A549 (cell line): Measurements from ENCODE around the gene CEL. TPM values are rescaled to one million over a fixed set of nuclear protein-coding genes. Genes with fewer than 3 reads are reported as not detected.

Source experiments
- ATAC-seq, 2 experiments: fragments of 200-7000 bp in 1 of 2; fragments of >200 bp in 1 of 2; cut with Nextera tagmentation in 1 of 2; cut with Tn5 transposase in 1 of 2; 3 replicates each; pipeline versions ENCODE4 v1.8.0 to v1.9.1; 2018 to 2020; ENCODE audit warnings: mild to moderate bottlenecking in 1 of 2, moderate library complexity in 1 of 2
- CTCF ChIA-PET: fragments of 300-600 bp; sonication (Branson Sonifier 250); formaldehyde crosslinking; extraction: SDS; loops from one replicate; lab custom pipeline; 2021; ENCODE audit warnings: antibody characterized with exemption, inconsistent platforms; lab: Yijun Ruan, JAX
- POLR2A ChIA-PET: fragments of 350-600 bp; formaldehyde crosslinking; extraction: SDS; loops from one replicate; lab custom pipeline; 2021; ENCODE audit warnings: antibody characterized with exemption, inconsistent platforms; lab: Yijun Ruan, JAX
- DNase-seq, 2 experiments: peaks; one replicate each; pipeline versions ENCODE4 v3.0.0 to v3.0.0-alpha.2; 2011 to 2016; ENCODE audit warnings: low read depth in 1 of 2, low spot score in 1 of 2
- FAIRE-seq: peaks from 2 replicates; lab custom pipeline; 2011; peaks lifted over from hg19 to GRCh38; lab: Jason Lieb, UNC
- H3K27ac ChIP-seq, 2 experiments: fragments of >200 bp; sonication (Bioruptor Twin); formaldehyde crosslinking; 3 replicates each; pipeline ENCODE4 v1.5.1; 2016 to 2017
- H3K4me1 ChIP-seq: fragments of >200 bp; sonication (Bioruptor Twin); formaldehyde crosslinking; 3 replicates; pipeline ENCODE4 v1.6.1; 2016
- H3K4me2 ChIP-seq: fragments of >200 bp; sonication (Bioruptor Twin); formaldehyde crosslinking; 3 replicates; pipeline ENCODE4 v1.6.1; 2016
- H3K4me3 ChIP-seq: fragments of >200 bp; sonication (Bioruptor Twin); formaldehyde crosslinking; 3 replicates; pipeline ENCODE4 v1.5.1; 2016
- H3K9me3 ChIP-seq: fragments of >200 bp; sonication (Bioruptor Twin); formaldehyde crosslinking; 3 replicates; pipeline ENCODE4 v1.6.1; 2016
- CEBPB ChIP-seq, 2 experiments: fragments of >200 bp in 1 of 2; sonication (Bioruptor Twin) in 1 of 2; formaldehyde crosslinking in 1 of 2; IDR thresholded peaks; 2 replicates each; pipeline ENCODE4 v1.6.1; 2012 to 2016
- CHD2 ChIP-seq: fragments of 150-350 bp; IDR thresholded peaks from 2 replicates; pipeline ENCODE4 v1.6.1; 2014; ENCODE audit warnings: low read length; ENCODE audit not compliant: partially characterized antibody
- CHD4 ChIP-seq: fragments of 200-600 bp; sonication (generic); IDR thresholded peaks from 2 replicates; pipeline ENCODE4 v1.6.1; 2016; ENCODE audit warnings: antibody characterized with exemption, mild to moderate bottlenecking, borderline replicate concordance
- FOSB ChIP-seq: fragments of 250-450 bp; sonication (Bioruptor Pico); IDR thresholded peaks from 2 replicates; pipeline ENCODE4 v1.5.0; 2020; ENCODE audit warnings: mild to moderate bottlenecking, moderate library complexity
- HEYL ChIP-seq: fragments of 250-450 bp; sonication (Bioruptor Pico); IDR thresholded peaks from 2 replicates; pipeline ENCODE4 v1.8.0; 2021; ENCODE audit warnings: mild to moderate bottlenecking, moderate library complexity
- JUN ChIP-seq, 2 experiments: fragments of >200 bp; sonication (Bioruptor Twin); formaldehyde crosslinking; IDR thresholded peaks; 2 replicates in 1 of 2; 3 replicates in 1 of 2; pipeline ENCODE4 v1.6.1; 2016 to 2017
- KDM1A ChIP-seq: fragments of 200-600 bp; sonication (generic); IDR thresholded peaks from 2 replicates; pipeline ENCODE4 v1.6.1; 2016; ENCODE audit warnings: low read depth, mild to moderate bottlenecking
- NFE2L2 ChIP-seq: fragments of 150-350 bp; conservative IDR thresholded peaks from 2 replicates; pipeline ENCODE4 v1.6.1; 2014; ENCODE audit warnings: low read length
- NPAS2 ChIP-seq: fragments of 250-450 bp; sonication (Bioruptor Pico); IDR thresholded peaks from 2 replicates; pipeline ENCODE4 v1.8.0; 2022; ENCODE audit warnings: mild to moderate bottlenecking, moderate library complexity, borderline replicate concordance
- RFX5 ChIP-seq: fragments of 450-650 bp; IDR thresholded peaks from 2 replicates; pipeline ENCODE4 v1.7.1; 2014; ENCODE audit warnings: antibody characterized with exemption, mild to moderate bottlenecking, moderate library complexity
- RNF2 ChIP-seq: fragments of 200-600 bp; sonication (generic); IDR thresholded peaks from 2 replicates; pipeline ENCODE4 v1.6.1; 2016; ENCODE audit warnings: low read depth, mild to moderate bottlenecking, antibody characterized with exemption, moderate library complexity, borderline replicate concordance
- SREBF2 ChIP-seq: fragments of 450-650 bp; IDR thresholded peaks from 2 replicates; pipeline ENCODE4 v1.6.1; 2014; ENCODE audit warnings: mild to moderate bottlenecking, moderate library complexity
- ZC3H11A ChIP-seq: fragments of 450-650 bp; IDR thresholded peaks from 2 replicates; pipeline ENCODE4 v1.6.1; 2014; ENCODE audit warnings: antibody characterized with exemption, mild to moderate bottlenecking
- ZNF302 ChIP-seq: fragments of 250-450 bp; sonication (Bioruptor Pico); IDR thresholded peaks from 2 replicates; pipeline ENCODE4 v1.9.0; 2021; ENCODE audit warnings: inconsistent platforms, mild to moderate bottlenecking, moderate library complexity
- ZSCAN20 ChIP-seq: fragments of 250-450 bp; sonication (Bioruptor Pico); IDR thresholded peaks from 2 replicates; pipeline ENCODE4 v1.8.0; 2022; ENCODE audit warnings: mild to moderate bottlenecking, moderate library complexity
- WGBS: methylation state at CpG from one replicate; pipeline ENCODE4 v1.1.6; 2017; ENCODE audit errors: missing lambda C conversion rate; 5-methylcytosine and 5-hydroxymethylcytosine counted together
- polyA plus RNA-seq, 4 experiments: library from polyadenylated mRNA; depleted of rRNA in 3 of 4; stranded (reverse); fragments of >200 nt; fragmentation: RNase III in 1 of 4; extraction: RNeasy Plus Mini Kit Qiagen cat#74134 plus additional on column Dnase treatment in 1 of 4; gene quantifications; 2 replicates in 3 of 4; 3 replicates in 1 of 4; pipeline ENCODE4 v1.2.3, GENCODE V29; 2011 to 2017
- TF ChIP-seq, protein P1 (sequence below): fragments of 150-350 bp; IDR thresholded peaks from 2 replicates; pipeline ENCODE4 v1.6.1; 2014; ENCODE audit warnings: low read depth, mild to moderate bottlenecking, low read length
- TF ChIP-seq, protein P2 (sequence below): fragments of >200 bp; sonication (Bioruptor Twin); formaldehyde crosslinking; IDR thresholded peaks from 3 replicates; pipeline ENCODE4 v1.6.1; 2016
- TF ChIP-seq, protein P3 (sequence below): IDR thresholded peaks from 2 replicates; pipeline ENCODE4 v1.6.1; 2012
- TF ChIP-seq, protein P4 (sequence below): fragments of >200 bp; sonication (Bioruptor Twin); formaldehyde crosslinking; IDR thresholded peaks from 3 replicates; pipeline ENCODE4 v1.5.1; 2016
- TF ChIP-seq, protein P5 (sequence below): fragments of >200 bp; sonication (Bioruptor Twin); formaldehyde crosslinking; IDR thresholded peaks from 2 replicates; pipeline ENCODE4 v1.6.1; 2016
- TF ChIP-seq, protein P6 (sequence below): fragments of 250-450 bp; sonication (Bioruptor Pico); IDR thresholded peaks from 2 replicates; pipeline ENCODE4 v1.5.0; 2020; ENCODE audit warnings: low read depth, mild to moderate bottlenecking, moderate library complexity

CEL gene
- polyA plus RNA-seq, 2 of the 4 experiments (the other 2 are of a cell fraction), result 0.23 to 0.68 TPM

DNA sequence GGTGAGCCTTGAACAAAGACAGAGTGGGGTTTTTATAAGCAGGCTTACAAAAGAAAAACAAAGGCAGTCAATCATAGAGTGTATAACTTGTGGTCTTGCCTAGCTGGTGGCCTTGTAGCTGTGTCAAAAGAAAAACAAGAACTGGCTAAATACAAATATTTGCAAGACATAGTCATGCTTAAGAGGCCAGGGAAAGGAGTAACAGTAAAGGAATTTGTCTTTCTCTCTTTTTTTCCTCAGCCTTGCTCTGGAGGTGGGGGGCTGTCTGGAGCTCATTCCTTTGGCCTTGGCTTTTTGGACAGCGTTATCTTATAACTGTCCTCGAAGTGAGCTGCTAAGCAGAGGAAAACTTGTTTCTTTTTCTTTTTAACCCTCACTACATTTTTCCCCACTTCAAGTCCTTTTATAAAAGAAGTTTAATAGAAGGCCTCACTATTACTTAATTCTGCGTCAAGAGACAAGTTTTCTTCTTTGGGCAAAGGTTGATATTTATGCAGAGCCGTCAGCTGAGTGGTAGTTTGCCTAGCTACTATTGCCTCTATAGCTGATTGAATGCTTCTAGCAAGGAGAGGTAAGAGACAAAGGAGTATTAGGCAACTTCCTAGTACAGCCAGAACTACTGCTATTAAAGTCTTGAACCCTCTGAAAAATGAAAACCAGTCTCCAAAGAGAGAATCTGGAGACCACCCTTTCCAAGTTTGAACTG, 14.3 kb downstream of the CEL start:
- ChIA-PET CTCF (interaction anchor here (0.8 to 8.0 kb wide), 7 partner anchors 9 to 69 kb away, joined by 3 to 45 read pairs (median 4); no protein-coding TSS in a partner anchor), POLR2A (interaction anchor here (1.2 kb wide), 1 partner anchor 45 kb away, joined by 4 read pairs; the partner anchor contains the start of gene GTF3C5)
- Histone ChIP-seq H3K9me3 (no peaks in the 10 kb centered on the region), H3K27ac (no peak overlapping the region), H3K4me2 (no peak overlapping the region), H3K4me1 (no peaks in the 10 kb centered on the region)
- DNase-seq (no peak), ATAC-seq (peak in 1 of 2 experiments; percentile 46; a peak in 3 of 6 replicates)
- WGBS, result 65% methylated on average over 4 of the region's 4 CpGs
- no peak for TF ChIP-seq NPAS2 (CRISPR knock-in tag)
- TF ChIP-seq, protein P1, sequence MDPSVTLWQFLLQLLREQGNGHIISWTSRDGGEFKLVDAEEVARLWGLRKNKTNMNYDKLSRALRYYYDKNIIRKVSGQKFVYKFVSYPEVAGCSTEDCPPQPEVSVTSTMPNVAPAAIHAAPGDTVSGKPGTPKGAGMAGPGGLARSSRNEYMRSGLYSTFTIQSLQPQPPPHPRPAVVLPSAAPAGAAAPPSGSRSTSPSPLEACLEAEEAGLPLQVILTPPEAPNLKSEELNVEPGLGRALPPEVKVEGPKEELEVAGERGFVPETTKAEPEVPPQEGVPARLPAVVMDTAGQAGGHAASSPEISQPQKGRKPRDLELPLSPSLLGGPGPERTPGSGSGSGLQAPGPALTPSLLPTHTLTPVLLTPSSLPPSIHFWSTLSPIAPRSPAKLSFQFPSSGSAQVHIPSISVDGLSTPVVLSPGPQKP, result no peak
- TF ChIP-seq, all 56 proteins: peak for 0
- no peak overlapping the region for H3K4me3 ChIP-seq
- no peak for FAIRE-seq

DNA sequence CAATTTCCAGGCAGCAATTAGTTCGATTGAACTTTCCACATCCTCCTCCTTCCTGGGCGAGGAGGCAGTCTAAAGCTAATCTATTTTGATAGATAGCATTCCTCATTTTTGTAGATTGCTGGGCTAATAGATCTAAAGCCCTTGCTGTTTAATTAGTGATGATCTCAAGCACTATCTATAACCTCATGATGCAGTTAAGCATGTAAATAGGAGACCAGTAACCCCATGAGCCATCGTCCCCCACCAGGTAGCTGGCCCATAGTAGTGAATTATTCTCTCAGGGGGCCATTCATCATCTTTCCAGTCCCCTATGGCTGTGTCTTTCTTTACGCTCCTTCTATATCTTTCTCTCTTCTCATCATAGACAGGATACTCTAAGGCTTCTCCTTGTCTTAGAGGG, 14.9 kb downstream of the CEL start:
- WGBS, result 69% methylated on average over 4 of the region's 4 CpGs
- Histone ChIP-seq H3K4me3 (no peak overlapping the region), H3K27ac (no peak overlapping the region), H3K9me3 (no peaks in the 10 kb centered on the region), H3K4me1 (no peaks in the 10 kb centered on the region), H3K4me2 (no peak overlapping the region)
- no peak for DNase-seq
- no peak for TF ChIP-seq JUN (IDR thresholded peaks at IDR 0.05)
- TF ChIP-seq ZC3H11A, result no peak
- TF ChIP-seq RFX5, result no peak
- TF ChIP-seq RNF2, result no peak
- no peak for TF ChIP-seq CEBPB (IDR thresholded peaks at IDR 0.05)
- no peak for TF ChIP-seq NFE2L2
- TF ChIP-seq, protein P2, sequence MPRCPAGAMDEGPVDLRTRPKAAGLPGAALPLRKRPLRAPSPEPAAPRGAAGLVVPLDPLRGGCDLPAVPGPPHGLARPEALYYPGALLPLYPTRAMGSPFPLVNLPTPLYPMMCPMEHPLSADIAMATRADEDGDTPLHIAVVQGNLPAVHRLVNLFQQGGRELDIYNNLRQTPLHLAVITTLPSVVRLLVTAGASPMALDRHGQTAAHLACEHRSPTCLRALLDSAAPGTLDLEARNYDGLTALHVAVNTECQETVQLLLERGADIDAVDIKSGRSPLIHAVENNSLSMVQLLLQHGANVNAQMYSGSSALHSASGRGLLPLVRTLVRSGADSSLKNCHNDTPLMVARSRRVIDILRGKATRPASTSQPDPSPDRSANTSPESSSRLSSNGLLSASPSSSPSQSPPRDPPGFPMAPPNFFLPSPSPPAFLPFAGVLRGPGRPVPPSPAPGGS, result no peak
- TF ChIP-seq HEYL (CRISPR knock-in tag), result no peak
- TF ChIP-seq, protein P3, sequence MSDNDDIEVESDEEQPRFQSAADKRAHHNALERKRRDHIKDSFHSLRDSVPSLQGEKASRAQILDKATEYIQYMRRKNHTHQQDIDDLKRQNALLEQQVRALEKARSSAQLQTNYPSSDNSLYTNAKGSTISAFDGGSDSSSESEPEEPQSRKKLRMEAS, result no peak
- no peak for TF ChIP-seq NPAS2 (CRISPR knock-in tag)
- TF ChIP-seq, protein P4, sequence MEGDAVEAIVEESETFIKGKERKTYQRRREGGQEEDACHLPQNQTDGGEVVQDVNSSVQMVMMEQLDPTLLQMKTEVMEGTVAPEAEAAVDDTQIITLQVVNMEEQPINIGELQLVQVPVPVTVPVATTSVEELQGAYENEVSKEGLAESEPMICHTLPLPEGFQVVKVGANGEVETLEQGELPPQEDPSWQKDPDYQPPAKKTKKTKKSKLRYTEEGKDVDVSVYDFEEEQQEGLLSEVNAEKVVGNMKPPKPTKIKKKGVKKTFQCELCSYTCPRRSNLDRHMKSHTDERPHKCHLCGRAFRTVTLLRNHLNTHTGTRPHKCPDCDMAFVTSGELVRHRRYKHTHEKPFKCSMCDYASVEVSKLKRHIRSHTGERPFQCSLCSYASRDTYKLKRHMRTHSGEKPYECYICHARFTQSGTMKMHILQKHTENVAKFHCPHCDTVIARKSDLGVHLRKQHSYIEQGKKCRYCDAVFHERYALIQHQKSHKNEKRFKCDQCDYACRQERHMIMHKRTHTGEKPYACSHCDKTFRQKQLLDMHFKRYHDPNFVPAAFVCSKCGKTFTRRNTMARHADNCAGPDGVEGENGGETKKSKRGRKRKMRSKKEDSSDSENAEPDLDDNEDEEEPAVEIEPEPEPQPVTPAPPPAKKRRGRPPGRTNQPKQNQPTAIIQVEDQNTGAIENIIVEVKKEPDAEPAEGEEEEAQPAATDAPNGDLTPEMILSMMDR, result no peak
- no peak for TF ChIP-seq ZSCAN20 (CRISPR knock-in tag)
- no peak for TF ChIP-seq CHD2
- no peak for TF ChIP-seq KDM1A
- no peak for TF ChIP-seq FOSB
- TF ChIP-seq, protein P5, sequence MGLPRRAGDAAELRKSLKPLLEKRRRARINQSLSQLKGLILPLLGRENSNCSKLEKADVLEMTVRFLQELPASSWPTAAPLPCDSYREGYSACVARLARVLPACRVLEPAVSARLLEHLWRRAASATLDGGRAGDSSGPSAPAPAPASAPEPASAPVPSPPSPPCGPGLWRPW, result no peak
- TF ChIP-seq ZNF302, result no peak
- no peak for TF ChIP-seq SREBF2
- no peak for TF ChIP-seq CHD4
- TF ChIP-seq, protein P6, sequence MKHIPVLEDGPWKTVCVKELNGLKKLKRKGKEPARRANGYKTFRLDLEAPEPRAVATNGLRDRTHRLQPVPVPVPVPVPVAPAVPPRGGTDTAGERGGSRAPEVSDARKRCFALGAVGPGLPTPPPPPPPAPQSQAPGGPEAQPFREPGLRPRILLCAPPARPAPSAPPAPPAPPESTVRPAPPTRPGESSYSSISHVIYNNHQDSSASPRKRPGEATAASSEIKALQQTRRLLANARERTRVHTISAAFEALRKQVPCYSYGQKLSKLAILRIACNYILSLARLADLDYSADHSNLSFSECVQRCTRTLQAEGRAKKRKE, result no peak
- no peak for ATAC-seq
- CTCF ChIA-PET, result interaction anchor here (1.1 to 8.0 kb wide), 6 partner anchors 9 to 69 kb away, joined by 3 to 45 read pairs (median 6); no protein-coding TSS in a partner anchor
- no peak for FAIRE-seq
- POLR2A ChIA-PET, result no interaction called here
